Activated T-cell treated with anti-CD3 and anti-CD28 coated beads for 4 hours (primary cell): Measurements from ENCODE around the gene TRIM56.
A peak's percentile ranks its signal among the peaks of the same experiment; 100 is the strongest.

Experiments
- DNase-seq: peaks from one replicate; pipeline ENCODE4 v3.0.0-alpha.2; 2020

TRIM56 gene

GRCh38 chr7:101138213-101138870 lies 53.1 kb downstream of the TRIM56 start:
- peak; percentile 83 for DNase-seq

GRCh38 chr7:101140339-101140699 lies 55.0 kb downstream of the TRIM56 start:
- DNase-seq: no peak

- DNase-seq: no peak
Measured at GRCh38 chr7:101140746-101141382, 55.6 kb downstream of the TRIM56 start.
